ENCODE data around the gene GP5. TPM values are rescaled to one million over a fixed set of nuclear protein-coding genes. Genes with fewer than 3 reads are reported as not detected.

The GP5 gene
- total RNA-seq, 2 donors from 2014 or later: not detected

DNA sequence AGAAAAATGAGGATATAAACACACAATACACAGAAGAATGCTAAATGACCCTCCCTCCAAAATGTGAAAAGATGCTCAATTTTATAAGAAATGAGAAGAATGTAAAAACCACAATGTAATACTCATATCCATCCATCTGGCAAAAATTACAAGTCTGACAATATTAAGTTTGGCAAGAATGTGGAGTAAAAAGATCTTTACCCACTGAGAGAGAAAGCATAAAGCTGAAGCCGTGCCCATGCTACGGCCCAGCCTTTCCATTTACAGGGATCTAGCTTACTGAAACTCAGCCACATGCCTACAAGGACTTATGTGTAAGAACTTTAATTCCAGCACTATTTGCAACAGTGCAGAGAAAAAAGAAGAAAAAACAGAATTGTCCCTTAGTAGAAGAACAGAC, 44.8 kb upstream of the GP5 start:
- no peaks in the 10 kb centered on the region for H3K4me1 ChIP-seq (replicated peaks)
- H3K36me3 ChIP-seq: no peaks in the 10 kb centered on the region
- H3K9me3 ChIP-seq: no peaks in the 10 kb centered on the region
- TF ChIP-seq, protein P1, sequence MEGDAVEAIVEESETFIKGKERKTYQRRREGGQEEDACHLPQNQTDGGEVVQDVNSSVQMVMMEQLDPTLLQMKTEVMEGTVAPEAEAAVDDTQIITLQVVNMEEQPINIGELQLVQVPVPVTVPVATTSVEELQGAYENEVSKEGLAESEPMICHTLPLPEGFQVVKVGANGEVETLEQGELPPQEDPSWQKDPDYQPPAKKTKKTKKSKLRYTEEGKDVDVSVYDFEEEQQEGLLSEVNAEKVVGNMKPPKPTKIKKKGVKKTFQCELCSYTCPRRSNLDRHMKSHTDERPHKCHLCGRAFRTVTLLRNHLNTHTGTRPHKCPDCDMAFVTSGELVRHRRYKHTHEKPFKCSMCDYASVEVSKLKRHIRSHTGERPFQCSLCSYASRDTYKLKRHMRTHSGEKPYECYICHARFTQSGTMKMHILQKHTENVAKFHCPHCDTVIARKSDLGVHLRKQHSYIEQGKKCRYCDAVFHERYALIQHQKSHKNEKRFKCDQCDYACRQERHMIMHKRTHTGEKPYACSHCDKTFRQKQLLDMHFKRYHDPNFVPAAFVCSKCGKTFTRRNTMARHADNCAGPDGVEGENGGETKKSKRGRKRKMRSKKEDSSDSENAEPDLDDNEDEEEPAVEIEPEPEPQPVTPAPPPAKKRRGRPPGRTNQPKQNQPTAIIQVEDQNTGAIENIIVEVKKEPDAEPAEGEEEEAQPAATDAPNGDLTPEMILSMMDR (IDR thresholded peaks at IDR 0.05): no peak
- TF ChIP-seq POLR2A (IDR thresholded peaks at IDR 0.05) (no peak), POLR2AphosphoS5 (IDR thresholded peaks at IDR 0.05) (no peak)
- no peak overlapping the region for H3K27ac ChIP-seq
- WGBS: 73% methylated on average over 2 of the region's 2 CpGs
- H3K4me3 ChIP-seq: no peak overlapping the region
- intact Hi-C loops (cut with DNase I): no loop called here
- H3K27me3 ChIP-seq (replicated peaks; ENCODE audit: insufficient read depth): no peaks in the 10 kb centered on the region
- no peak for DNase-seq (ENCODE audit: low spot score)

DNA sequence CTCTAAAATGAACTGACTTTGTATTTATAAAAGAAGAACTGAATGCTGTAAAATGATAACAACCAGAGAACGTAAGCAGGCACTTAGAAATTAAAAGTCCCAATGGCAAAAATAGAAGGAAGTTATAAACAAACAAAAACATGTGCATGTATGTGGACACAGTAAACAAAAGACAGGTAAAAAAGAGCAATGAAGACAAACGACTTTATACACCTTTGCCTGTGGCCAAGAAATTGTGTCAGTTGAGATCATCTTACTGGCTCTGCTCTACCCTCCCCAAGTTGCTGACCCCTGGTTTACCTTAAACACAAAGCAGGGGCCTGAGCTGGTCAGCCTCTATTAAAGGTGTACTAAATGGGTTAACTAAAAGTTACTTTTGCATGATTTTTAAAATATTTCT, 41.7 kb upstream of the GP5 start:
- no peak for TF ChIP-seq POLR2A (IDR thresholded peaks at IDR 0.05)
- TF ChIP-seq, protein P1 (IDR thresholded peaks at IDR 0.05): no peak
- TF ChIP-seq POLR2AphosphoS5 (IDR thresholded peaks at IDR 0.05): no peak
- no peaks in the 10 kb centered on the region for H3K9me3 ChIP-seq
- H3K36me3 ChIP-seq: no peaks in the 10 kb centered on the region
- no peak for DNase-seq (ENCODE audit: low spot score)
- H3K4me3 ChIP-seq: no peak overlapping the region
- intact Hi-C loops (cut with DNase I): no loop called here
- H3K27ac ChIP-seq: peak overlapping the region in 1 of 2 donors; percentile 48
- H3K27me3 ChIP-seq (replicated peaks; ENCODE audit: insufficient read depth): no peaks in the 10 kb centered on the region
- no peaks in the 10 kb centered on the region for H3K4me1 ChIP-seq (replicated peaks)
- 30% methylated on average over 2 of the region's 2 CpGs for WGBS

DNA sequence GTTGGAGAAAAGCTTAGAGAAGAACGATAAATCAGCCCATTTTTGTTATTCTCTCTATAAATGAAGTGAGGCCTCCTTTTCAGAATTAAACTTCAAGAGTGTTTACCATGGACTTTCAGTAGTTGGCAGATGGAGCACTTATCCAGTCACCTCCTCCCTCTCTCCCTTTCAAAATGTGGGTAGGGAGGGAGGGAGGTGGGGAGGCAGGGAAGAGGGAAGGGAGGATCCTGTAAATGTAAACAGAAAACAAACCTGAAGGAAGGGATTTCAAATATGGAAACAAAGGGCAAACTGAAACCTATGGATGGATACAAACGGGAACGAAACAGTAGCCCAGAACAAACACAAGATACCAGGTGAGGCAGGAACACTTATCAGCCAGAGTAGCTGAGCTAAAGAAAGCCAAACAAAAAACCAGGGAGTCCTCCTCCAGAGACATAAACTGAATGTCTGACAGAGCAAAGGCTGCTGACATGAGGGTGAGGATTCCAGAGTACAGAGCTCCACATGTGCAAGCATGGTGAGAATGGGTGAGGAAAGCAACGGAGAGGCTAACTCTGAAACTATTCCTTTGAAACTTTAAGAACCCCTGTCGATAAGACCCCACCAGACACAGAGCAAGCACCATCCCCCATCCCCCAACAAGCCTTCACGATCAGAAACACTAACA, 41.0 kb upstream of the GP5 start:
- H3K9me3 ChIP-seq: no peaks in the 10 kb centered on the region
- H3K27me3 ChIP-seq (replicated peaks; ENCODE audit: insufficient read depth): no peaks in the 10 kb centered on the region
- H3K4me1 ChIP-seq (replicated peaks): no peaks in the 10 kb centered on the region
- WGBS: 63% methylated on average over 6 of the region's 6 CpGs
- TF ChIP-seq, protein P1 (IDR thresholded peaks at IDR 0.05): no peak
- no peak for TF ChIP-seq POLR2AphosphoS5 (IDR thresholded peaks at IDR 0.05)
- no peak for DNase-seq (ENCODE audit: low spot score)
- no peak overlapping the region for H3K4me3 ChIP-seq
- H3K36me3 ChIP-seq: no peaks in the 10 kb centered on the region
- peak overlapping the region in 1 of 2 donors; percentile 45 for H3K27ac ChIP-seq
- intact Hi-C loops (cut with DNase I): no loop called here

DNA sequence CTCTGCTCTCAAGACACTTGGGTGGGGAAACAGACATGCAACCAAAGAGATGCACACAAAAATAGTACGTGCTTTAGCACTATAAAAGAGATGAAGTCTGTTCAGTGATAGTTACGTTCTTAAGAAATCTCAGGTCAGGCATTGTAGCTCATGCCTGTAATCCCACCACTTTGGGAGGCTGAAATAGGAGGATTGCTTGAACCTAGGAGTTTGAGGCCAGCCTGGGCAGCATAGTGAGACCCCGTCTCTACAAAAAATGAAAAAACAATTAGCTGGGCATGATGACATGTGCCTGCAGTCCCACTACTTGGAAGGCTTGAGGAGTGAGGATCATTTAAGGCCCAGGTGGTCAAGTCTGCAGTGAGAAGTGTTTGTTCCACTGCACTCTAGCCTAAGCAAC, 35.4 kb upstream of the GP5 start:
- Histone ChIP-seq H3K9me3 (no peaks in the 10 kb centered on the region), H3K4me1 (replicated peaks) (no peaks in the 10 kb centered on the region), H3K4me3 (no peak overlapping the region), H3K36me3 (no peaks in the 10 kb centered on the region), H3K27me3 (replicated peaks; ENCODE audit: insufficient read depth) (no peaks in the 10 kb centered on the region), H3K27ac (no peak overlapping the region)
- WGBS: 74% methylated on average over 3 of the region's 3 CpGs
- intact Hi-C loops (cut with DNase I): no loop called here
- DNase-seq (ENCODE audit: low spot score): no peak
- TF ChIP-seq POLR2A (IDR thresholded peaks at IDR 0.05): no peak
- TF ChIP-seq POLR2AphosphoS5 (IDR thresholded peaks at IDR 0.05): no peak
- TF ChIP-seq, protein P1 (IDR thresholded peaks at IDR 0.05): no peak

DNA sequence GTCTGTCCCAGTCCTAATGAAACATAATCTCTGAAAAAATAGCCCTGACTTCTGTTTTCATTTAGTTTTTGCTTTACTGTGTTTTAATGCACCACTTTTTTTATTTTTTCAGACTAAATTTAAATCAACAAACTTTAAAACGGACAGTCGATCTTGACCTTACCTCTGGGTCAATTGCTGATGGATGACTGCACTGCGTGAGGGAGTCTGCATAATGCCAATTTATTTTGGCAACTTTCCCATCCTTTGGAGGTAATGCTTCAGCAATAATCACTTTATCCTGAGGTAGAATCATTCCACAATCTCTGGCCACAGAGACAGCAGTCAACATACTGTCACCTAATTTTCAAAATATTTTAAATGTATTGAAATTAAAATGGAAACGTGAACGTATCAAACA, 32.5 kb upstream of the GP5 start:
- intact Hi-C loops (cut with DNase I): no loop called here
- Histone ChIP-seq H3K4me1 (replicated peaks) (no peaks in the 10 kb centered on the region), H3K27ac (no peak overlapping the region), H3K4me3 (no peak overlapping the region), H3K27me3 (replicated peaks; ENCODE audit: insufficient read depth) (no peaks in the 10 kb centered on the region), H3K9me3 (no peaks in the 10 kb centered on the region), H3K36me3 (no peaks in the 10 kb centered on the region)
- no peak for DNase-seq (ENCODE audit: low spot score)
- 82% methylated on average over 5 of the region's 5 CpGs for WGBS
- TF ChIP-seq POLR2A (IDR thresholded peaks at IDR 0.05): no peak
- TF ChIP-seq POLR2AphosphoS5 (IDR thresholded peaks at IDR 0.05): no peak
- TF ChIP-seq, protein P1 (IDR thresholded peaks at IDR 0.05): no peak

Data from prostate gland (tissue), 2 donors.